Measurements from ENCODE around the gene ANK2.
"Not testable (repeated sequence)": the region's sequence is repeated elsewhere in the genome, so short reads cannot be mapped to it uniquely, and the experiment has no call there.

Gene ANK2

DNA sequence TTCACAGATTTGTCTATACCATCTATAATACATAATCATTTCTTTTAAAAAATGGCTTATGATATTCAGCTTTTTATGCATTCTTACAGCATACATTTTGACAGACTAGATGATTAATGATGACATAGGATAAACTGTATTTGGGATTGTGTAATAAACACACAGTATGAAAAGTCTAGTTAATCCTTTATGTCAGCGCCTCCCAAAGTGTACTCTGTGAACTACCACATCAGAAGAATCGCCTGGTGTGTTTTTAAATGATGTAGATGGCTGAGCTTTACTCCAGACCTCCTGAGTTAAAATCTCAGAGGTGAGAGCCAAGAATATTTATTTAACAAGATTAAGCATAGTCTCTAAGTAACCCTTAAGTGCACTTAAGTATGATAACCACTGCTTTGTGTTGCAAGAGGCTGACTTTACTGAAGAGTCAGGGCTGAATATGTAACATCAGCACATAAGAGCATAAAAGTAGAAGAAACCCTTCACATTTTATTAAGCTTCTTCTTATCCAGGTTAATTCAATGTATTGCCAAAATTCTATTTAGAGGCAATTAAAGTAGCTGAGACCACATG lies 104.2 kb downstream of the ANK2 start:
- no peak for DNase-seq (ENCODE audit: low read depth)

DNA sequence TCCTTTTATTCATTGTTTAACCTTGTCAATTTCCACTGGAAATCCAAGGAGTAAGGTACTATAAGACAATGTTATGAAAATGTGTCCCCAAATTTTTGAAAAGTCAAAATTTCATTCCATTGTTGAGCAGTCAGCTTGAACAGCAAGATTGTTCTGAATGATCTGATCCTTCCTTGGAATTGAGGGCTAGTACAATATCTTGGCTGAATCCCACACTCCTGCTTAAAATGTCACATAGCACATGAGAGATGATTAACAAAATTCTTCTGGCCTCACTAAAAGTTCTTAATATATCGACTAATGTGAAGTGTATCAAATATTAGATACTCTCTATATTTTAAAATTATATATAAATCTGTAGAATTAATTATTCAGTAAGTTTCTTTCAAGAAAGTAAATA lies 104.8 kb downstream of the ANK2 start:
- no peak for DNase-seq (ENCODE audit: low read depth)

DNA sequence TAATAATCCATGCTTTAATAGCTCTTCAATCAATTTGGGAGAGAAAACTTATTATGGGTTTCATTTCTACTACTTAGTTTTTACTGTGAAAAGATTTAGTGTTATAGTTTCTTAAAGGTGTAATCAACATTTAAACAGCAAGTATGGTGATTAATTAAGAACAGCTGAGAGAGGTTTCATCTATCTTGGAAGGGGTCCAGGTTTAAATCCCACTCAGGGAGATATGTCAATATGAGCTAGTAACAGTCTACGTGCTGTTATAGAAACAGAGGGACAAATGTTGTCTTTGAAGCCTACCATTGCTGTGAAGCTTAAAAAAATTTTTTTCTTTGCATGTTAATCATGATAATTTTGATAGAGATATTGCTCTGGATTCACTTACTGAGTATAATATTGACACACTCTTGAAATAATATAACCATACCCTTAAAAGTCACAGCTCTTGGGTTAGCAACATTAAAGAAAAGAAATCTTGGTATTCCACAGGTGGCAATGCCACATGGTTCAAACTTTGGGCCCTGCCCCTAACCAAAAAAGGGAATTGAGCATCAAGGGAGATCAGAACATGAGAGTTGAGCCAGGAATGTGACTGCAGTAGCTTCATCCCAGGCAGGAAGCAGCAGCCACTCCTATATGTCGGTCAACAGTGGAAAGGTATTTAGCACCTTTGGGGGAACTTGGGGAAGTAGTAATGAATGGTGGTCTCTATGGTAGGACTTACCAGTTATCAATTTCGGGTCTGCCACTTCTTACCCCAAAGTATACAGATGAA lies 107.8 kb downstream of the ANK2 start:
- DNase-seq (ENCODE audit: low read depth) = no peak

DNA sequence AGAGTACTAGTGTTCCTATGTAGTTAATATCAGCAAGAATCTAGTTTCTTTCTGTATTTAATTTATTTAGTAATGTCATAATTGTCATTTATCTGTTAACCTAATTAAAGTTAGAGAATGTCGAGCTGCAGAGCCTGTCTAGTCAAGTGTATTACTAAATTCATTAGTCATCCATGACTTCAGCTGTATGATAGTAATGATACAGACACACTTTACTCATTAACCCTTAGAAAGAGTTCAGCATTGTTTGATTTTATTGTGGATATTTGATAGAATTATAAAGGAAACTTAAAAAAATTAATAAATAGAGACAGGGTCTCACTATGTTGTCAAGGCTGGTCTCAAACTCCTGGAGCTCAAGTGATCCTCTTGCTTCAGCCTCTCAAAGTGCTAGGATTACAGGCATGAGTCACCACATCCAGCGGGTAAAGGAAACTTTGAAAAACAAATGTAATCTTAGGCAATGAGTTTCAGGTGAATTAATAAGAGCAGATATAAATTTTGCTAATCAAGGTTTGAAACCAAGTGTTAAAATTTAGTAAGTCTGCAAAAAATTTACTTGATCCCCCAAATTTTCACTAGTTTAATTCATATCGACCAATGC lies 110.6 kb downstream of the ANK2 start:
- DNase-seq (ENCODE audit: low read depth) = no peak

DNA sequence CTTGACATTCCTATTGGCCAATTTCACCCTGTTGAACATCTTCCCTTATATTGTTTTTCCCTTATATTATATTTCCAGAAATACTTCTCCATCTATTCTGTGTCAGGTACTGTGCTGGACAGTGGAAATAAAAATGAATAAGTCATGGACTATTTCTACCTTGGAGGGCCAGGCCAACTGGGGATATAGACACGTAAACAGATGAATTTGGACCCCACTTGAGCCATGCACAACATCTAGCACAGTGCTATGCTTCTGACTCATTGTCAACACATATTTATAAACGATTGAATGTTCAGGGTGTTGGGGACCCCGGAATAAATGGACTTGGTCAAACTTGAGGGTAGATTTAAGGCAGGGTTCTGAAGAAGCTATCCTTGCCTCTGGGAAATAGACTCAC lies 111.1 kb downstream of the ANK2 start:
- no peak for DNase-seq (ENCODE audit: low read depth)

GRCh38 chr4:113162089-113162488 lies 112.6 kb downstream of the ANK2 start:
- no peak for DNase-seq (ENCODE audit: low read depth)

DNA sequence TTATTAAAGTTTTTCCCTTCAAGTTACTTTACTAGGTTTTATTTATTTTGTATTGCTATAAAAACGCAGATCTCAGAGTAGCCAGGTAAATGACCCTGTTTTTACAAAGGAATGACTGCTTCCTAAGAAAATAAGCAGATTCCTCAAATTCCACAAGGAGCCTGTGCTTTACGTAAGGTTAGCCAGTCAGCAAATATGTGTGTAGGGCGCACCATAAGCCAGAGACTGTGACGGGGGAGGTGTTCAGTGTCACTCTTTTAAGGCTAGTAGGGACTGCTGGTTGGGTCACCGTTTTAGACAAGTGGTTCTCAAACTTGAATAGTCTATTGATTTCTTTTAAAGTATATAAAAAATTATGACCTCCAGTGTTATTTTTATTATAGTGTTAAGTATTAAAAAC lies 119.9 kb downstream of the ANK2 start:
- DNase-seq (ENCODE audit: low read depth) = no peak

DNA sequence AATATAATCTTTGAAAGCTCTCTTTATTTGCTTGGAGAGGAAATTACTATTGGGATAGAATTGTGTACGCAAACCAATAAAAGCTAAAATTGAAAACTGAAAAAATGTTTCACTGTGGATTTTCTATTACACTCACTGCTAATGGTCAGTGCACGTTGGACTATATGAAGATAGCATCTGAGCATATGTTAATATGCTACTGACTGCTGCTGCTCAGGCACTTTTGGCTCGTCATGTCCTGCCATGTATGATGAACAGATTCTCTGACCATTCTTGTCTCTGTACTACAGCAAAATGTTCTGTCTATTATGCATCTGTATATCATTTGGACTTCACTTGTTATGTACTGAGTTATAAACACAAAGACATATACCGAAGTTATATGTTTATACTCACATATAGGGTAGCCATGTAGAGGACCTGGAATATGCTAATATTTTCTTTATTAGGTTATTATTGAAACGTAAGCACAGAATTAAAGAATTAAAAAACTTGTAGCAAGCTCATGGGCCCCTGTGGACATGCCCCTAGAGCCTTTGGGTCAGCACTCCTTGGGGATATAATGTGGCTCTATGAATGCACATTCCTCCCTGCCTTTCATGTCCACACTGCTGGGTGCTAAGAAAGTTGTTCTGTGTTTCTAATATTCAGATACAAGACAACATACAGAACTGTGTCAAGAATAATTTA lies 120.8 kb downstream of the ANK2 start:
- no peak for DNase-seq (ENCODE audit: low read depth)

DNA sequence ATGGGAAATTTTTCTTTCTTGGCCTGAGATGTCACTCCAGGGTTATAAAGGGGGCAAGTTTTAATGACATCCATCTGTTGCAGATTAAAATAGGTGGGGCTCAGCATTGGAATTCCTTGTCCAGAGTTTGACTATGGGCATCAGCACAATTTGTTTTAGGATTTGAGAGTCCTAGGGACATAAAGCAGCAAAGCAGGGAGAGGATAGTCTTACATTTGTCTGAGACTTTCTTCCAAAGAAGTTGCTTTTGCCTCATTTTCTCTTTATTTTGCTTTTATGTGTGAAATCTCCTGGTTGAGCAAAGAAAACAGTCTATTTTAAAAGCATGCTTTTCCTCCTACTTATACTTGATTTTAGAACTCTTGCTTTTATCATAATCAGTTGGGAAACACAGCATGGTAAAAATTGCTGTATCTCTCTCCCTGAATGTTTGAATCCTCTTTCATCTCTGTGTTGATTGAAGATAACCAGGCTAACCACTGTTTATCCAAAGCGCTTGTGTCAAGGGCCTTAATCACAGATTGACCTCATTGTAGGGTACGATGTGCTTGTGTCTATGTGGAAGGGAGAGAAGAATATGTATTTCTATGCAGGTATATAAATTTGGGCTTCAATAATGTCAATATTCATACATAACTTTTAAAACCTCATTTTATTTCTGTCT lies 121.5 kb downstream of the ANK2 start:
- DNase-seq (ENCODE audit: low read depth) = no peak

DNA sequence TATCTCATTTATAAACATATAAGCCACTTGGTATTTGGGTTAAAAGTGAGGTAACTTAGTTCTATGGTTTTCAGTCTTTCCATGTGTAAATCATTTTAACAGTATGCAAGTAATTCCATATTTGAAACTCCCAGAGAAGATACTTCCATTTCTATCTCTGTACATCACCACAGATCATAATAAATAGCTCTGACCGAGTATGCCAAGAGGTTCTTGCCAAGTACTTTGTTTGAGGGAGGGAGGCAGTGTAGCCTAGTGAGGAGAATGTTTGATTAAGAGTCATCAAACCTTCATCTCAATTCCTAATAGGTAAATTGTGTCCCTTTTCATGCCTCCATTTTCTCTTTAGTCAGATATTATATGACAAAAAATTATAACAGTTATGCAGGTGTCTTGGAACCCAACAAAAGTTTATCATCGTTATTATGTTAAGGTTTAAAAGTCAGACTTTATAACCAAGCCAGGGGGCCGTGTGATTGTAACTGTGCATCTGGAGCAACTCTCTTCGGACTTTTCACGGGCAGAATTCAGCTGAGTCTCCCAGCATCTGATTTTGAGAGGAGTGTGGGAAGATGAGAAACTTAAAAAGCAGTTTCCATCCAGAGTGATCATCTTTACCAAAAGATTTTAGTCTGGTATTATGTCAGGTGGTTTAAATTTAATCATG lies 123.8 kb downstream of the ANK2 start:
- no peak for DNase-seq (ENCODE audit: low read depth)

GRCh38 chr4:113173793-113174264 lies 124.4 kb downstream of the ANK2 start:
- no peak for DNase-seq (ENCODE audit: low read depth)

GRCh38 chr4:113179091-113179490 lies 129.6 kb downstream of the ANK2 start:
- DNase-seq (ENCODE audit: low read depth) = no peak

GRCh38 chr4:113179996-113180395 lies 130.5 kb downstream of the ANK2 start:
- no peak for DNase-seq (ENCODE audit: low read depth)

DNA sequence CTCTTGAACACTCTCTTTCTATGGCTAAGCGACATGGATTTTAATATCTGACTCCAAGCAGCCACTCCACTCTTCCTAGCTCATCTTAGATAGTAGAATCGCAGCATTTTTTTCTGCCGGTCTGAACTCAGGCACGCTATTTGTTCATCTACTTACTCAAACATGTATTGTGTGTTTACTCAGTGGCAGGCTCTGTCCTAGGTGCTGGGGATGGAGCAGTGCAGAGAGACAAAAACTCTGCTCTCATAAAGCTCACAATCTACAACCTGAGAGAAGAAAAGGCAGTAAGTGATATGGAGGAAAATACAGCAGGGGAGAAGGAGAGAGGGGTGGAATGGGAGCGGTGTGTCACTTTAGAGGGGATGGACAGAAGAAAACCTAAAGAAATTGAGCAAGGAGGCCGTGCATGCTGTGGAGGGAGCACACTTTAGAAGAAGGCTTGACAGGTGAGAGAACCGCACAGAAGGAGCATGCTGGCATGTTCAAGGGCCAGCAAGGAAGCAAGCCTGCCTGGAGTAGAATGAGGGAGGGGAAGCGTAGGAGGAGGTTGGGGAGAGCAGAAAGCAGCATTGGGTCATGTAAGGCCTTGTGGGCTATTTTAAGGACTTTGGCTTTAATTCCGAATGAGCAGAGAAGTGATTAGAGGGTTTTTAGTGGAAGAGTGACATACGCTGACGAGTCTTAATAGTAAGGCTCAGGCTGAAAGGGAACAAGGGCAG lies 132.0 kb downstream of the ANK2 start:
- no peak for DNase-seq (ENCODE audit: low read depth)

GRCh38 chr4:113183032-113183605 lies 133.7 kb downstream of the ANK2 start:
- DNase-seq (ENCODE audit: low read depth) = no peak

DNA sequence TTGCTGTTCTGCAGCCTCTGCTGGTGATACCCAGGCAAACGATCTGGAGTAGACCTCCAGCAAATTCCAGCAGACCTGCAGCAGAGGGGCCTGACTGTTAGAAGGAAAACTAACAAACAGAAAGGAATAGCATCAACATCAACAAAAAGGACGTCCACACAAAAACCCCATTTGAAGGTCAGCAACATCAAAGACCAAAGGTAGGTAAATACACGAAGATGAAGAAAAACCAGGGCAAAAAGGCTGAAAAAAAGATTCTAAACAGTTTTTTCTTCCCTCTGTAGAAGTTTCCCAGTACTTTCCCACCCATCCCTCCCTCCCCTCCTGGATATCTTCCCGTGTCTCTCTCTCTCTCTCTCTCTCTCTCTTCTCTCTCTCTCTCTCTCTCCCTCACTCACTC lies 136.8 kb downstream of the ANK2 start:
- not testable (repeated sequence) for DNase-seq (ENCODE audit: low read depth)

DNA sequence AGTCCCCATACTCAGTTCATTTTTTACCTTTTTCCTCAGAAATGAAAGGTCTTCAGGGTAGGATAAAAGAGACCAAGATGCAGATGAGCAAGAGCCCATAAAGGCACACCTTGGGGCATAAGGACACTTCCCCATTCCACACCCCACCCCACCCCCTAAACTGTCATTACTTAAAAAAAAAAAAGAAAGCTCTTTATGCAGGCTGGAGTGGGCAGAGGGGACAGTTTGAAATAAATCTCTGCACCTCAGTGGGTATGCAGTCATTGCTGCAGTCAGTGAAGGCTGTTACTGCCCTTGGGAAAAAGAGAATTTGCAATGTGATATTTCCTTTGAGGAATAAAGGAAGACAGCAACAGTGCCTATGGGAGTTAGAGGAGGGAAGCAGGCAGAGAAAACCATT lies 137.5 kb downstream of the ANK2 start:
- no peak for DNase-seq (ENCODE audit: low read depth)

DNA sequence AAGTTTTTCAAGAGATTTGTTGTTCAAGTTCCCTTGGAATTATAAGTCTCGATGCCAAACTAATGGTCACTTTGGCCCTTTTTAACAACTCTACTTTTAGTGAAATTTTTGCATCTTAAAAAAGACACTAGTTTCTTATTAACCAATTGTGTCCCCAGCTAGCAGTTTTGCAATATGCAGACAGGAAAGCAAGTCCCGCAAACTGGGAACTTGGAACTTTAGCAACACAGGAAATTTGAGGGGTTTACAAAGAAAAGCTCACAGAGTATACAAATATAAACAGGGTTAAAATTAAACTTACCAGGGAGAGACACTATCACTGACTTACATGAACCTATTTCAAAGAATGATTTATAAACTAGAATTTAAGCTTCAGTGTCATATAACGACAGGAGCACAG lies 137.9 kb downstream of the ANK2 start:
- DNase-seq (ENCODE audit: low read depth) = no peak

- no peak for DNase-seq (ENCODE audit: low read depth)
Observed at GRCh38 chr4:113189546-113189945, 140.1 kb downstream of the ANK2 start.

DNA sequence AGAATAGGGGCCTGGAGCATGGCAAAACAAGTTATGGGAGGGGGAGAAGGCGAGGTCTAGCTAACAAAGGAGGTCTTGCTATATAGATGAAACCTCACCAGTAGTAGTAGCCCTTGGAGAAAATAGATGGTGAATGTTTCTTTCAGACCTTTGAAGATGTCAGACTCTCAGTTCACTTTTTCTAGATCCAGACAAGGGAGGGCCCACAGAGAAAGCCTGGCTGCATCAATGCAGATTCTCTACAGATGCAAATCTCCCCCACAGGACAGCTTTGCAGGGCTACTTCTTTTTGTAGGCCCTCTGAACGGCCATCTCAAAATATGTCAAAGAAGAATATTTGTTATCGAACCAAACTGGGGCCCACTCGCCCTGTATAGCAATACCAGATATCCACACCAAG lies 159.7 kb downstream of the ANK2 start:
- no peak for DNase-seq (ENCODE audit: low read depth)
